Testis (tissue), 3 donors: Measurements from ENCODE around the gene SARS1. TPM values are rescaled to one million over a fixed set of nuclear protein-coding genes. Genes with fewer than 3 reads are reported as not detected.

Experiments
- DNase-seq: peaks from one replicate; pipeline ENCODE4 v3.0.0-alpha.2; 2019
- H3K27ac ChIP-seq, 2 donors: fragments of 200-600 bp; sonication (generic); one replicate each; pipeline ENCODE4 v1.5.1; 2019
- H3K27me3 ChIP-seq: fragments of 200-600 bp; sonication (generic); one replicate; pipeline ENCODE4 v1.5.1; 2019
- H3K36me3 ChIP-seq: fragments of 200-600 bp; sonication (generic); one replicate; pipeline ENCODE4 v1.5.1; 2017; ENCODE audit warnings: low read depth; ENCODE audit errors: missing control alignments
- H3K4me1 ChIP-seq: fragments of 200-600 bp; sonication (generic); one replicate; pipeline ENCODE4 v1.5.1; 2019
- H3K4me3 ChIP-seq, 2 donors: fragments of 200-600 bp; sonication (generic); one replicate each; pipeline ENCODE4 v1.5.1; 2017 to 2019
- H3K9me3 ChIP-seq: fragments of 200-600 bp; sonication (generic); one replicate; pipeline ENCODE4 v1.5.1; 2017
- POLR2A ChIP-seq: fragments of 450-650 bp; IDR thresholded peaks from one replicate; pipeline ENCODE4 v1.6.1; 2017; ENCODE audit warnings: antibody characterized with exemption, mild to moderate bottlenecking, moderate library complexity
- WGBS, 2 donors: methylation state at CpG; one replicate each; pipeline ENCODE4 v1.1.5; 2018; 5-methylcytosine and 5-hydroxymethylcytosine counted together
- intact Hi-C: fragments of 100-400 bp; cut with DNase I; formaldehyde crosslinking; loops from one replicate; pipeline ENCODE4 v1.15.1; 2023; ENCODE audit warnings: low total_unique reads
- polyA plus RNA-seq: library from polyadenylated mRNA; stranded (reverse); fragments of 350-450 nt; fragmentation: Illumina TruSeq; extraction: RNeasy Lipid Tissue Mini Kit (QIAGEN cat#74804); gene quantifications from one replicate; pipeline ENCODE4 v1.2.3, GENCODE V29; 2014; ENCODE audit warnings: low read depth, low replicate concordance; ENCODE audit not compliant: insufficient read depth
- total RNA-seq, 2 donors: library from RNA; depleted of rRNA; stranded (reverse); fragments of >200 nt; gene quantifications; one replicate each; pipeline ENCODE4 v1.2.3, GENCODE V29; 2016
- TF ChIP-seq, protein P1 (sequence below), 3 experiments: fragments of 450-650 bp in 2 of 3; fragments of 200-600 bp in 1 of 3; sonication (generic) in 1 of 3; IDR thresholded peaks; one replicate each; pipeline ENCODE4 v1.5.1; 2016 to 2019; ENCODE audit warnings: antibody characterized with exemption in 3 of 3, mild to moderate bottlenecking in 2 of 3, moderate library complexity in 1 of 3

Gene SARS1
- total and polyA plus RNA-seq, 3 donors from 2014 or later: 112 to 149 (median 132) TPM

DNA sequence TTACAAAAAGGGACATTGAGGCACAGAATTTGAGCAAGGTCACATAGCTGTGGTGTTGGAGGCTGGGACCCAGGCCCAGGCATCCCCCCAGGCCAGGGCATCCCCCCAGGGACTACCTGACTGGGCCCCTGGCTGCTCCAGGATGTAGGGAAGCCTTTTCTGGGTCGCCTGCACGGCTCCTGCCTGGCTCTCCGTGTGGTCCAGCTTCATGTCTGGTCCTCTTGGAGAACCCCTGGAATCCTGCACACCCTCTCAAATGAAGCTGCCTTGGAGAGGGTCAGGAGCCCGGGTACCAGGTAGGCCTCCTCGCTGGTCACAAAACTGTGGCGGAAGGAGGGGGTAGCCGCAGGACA lies 34.7 kb downstream of the SARS1 start:
- no peak overlapping the region for H3K4me3 ChIP-seq
- WGBS, 2 donors: 60 to 88% methylated on average over 6 to 7 of the region's 7 CpGs
- intact Hi-C loops: no loop called here
- DNase-seq: no peak
- no peaks in the 10 kb centered on the region for H3K9me3 ChIP-seq
- no peaks in the 10 kb centered on the region for H3K27me3 ChIP-seq
- H3K36me3 ChIP-seq: no peaks in the 10 kb centered on the region
- TF ChIP-seq, protein P1, sequence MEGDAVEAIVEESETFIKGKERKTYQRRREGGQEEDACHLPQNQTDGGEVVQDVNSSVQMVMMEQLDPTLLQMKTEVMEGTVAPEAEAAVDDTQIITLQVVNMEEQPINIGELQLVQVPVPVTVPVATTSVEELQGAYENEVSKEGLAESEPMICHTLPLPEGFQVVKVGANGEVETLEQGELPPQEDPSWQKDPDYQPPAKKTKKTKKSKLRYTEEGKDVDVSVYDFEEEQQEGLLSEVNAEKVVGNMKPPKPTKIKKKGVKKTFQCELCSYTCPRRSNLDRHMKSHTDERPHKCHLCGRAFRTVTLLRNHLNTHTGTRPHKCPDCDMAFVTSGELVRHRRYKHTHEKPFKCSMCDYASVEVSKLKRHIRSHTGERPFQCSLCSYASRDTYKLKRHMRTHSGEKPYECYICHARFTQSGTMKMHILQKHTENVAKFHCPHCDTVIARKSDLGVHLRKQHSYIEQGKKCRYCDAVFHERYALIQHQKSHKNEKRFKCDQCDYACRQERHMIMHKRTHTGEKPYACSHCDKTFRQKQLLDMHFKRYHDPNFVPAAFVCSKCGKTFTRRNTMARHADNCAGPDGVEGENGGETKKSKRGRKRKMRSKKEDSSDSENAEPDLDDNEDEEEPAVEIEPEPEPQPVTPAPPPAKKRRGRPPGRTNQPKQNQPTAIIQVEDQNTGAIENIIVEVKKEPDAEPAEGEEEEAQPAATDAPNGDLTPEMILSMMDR (IDR thresholded peaks at IDR 0.05): no peak
- TF ChIP-seq POLR2A: no peak
- H3K4me1 ChIP-seq: peaks cover 12% of the 10 kb centered on the region
- no peak overlapping the region for H3K27ac ChIP-seq

- H3K27ac ChIP-seq: no peak within 1 kb of the TSS
- H3K4me1 ChIP-seq: peaks cover 17% of the 10 kb centered on the region
- peak within 1 kb of the TSS; percentile 47 to 64 for H3K4me3 ChIP-seq
- TF ChIP-seq POLR2A: no peak
- TF ChIP-seq, protein P1 (IDR thresholded peaks at IDR 0.05): no peak
- intact Hi-C loops: no loop called here
- no peaks in the 10 kb centered on the region for H3K27me3 ChIP-seq
- WGBS, 2 donors: 9 to 45% methylated on average over 5 to 48 of the region's 49 CpGs
- no peaks in the 10 kb centered on the region for H3K9me3 ChIP-seq
- no peaks in the 10 kb centered on the region for H3K36me3 ChIP-seq
- DNase-seq: peak; percentile 85
Observed at GRCh38 chr1:109248797-109249629, 35.3 kb downstream of the SARS1 start, which contains the start of gene CELSR2. Gene CELSR2 (plus strand): TSS chr1:109249539. CDS start chr1:109250080, 541 bp downstream.

- 2% methylated on average over 72 of the region's 80 CpGs; no CpG with 5 or more reads in 1 of the 2 donors for WGBS, 2 donors
- Histone ChIP-seq H3K27ac (no peak overlapping the region), H3K4me1 (peaks cover 25% of the 10 kb centered on the region), H3K36me3 (no peaks in the 10 kb centered on the region), H3K4me3 (peak overlapping the region; percentile 47 to 64), H3K9me3 (no peaks in the 10 kb centered on the region), H3K27me3 (no peaks in the 10 kb centered on the region)
- DNase-seq: no peak
- TF ChIP-seq POLR2A: no peak
- TF ChIP-seq, protein P1 (IDR thresholded peaks at IDR 0.05): no peak
- intact Hi-C loops: no loop called here
Observed at GRCh38 chr1:109249654-109250401, 36.1 kb downstream of the SARS1 start.

- H3K4me3 ChIP-seq: peak overlapping the region in 1 of 2 donors; percentile 47
- TF ChIP-seq, protein P1 (IDR thresholded peaks at IDR 0.05): no peak
- no peak for TF ChIP-seq POLR2A
- H3K27ac ChIP-seq: no peak overlapping the region
- WGBS, 2 donors: 79 to 82% methylated on average over 18 to 33 of the region's 33 CpGs
- no peaks in the 10 kb centered on the region for H3K27me3 ChIP-seq
- no peak for DNase-seq
- no peaks in the 10 kb centered on the region for H3K9me3 ChIP-seq
- peaks cover 33% of the 10 kb centered on the region for H3K4me1 ChIP-seq
- H3K36me3 ChIP-seq: no peaks in the 10 kb centered on the region
- intact Hi-C loops: no loop called here
Observed at GRCh38 chr1:109250454-109251276, 36.9 kb downstream of the SARS1 start.
